K562 (cell line): ENCODE results near the gene MBNL1. TPM values are rescaled to one million over a fixed set of nuclear protein-coding genes. Genes with fewer than 3 reads are reported as not detected.
A peak's percentile ranks its signal among the peaks of the same experiment; 100 is the strongest.

Experiments used
- ARID2 ChIP-seq: fragments of 450-650 bp; IDR thresholded peaks from 2 replicates; pipeline ENCODE4 v1.6.1; 2017; ENCODE audit warnings: antibody characterized with exemption, mild to moderate bottlenecking
- ARID4B ChIP-seq: sonication (generic); formaldehyde crosslinking; IDR thresholded peaks from 2 replicates; pipeline ENCODE4 v1.8.0; 2022; ENCODE audit warnings: mild to moderate bottlenecking, missing genetic modification reagents
- EP300 ChIP-seq: IDR thresholded peaks from 2 replicates; pipeline ENCODE4 v1.6.1; 2012; ENCODE audit warnings: low read length, improper control_type of control experiment
- GABPB1 ChIP-seq: sonication (generic); formaldehyde crosslinking; IDR thresholded peaks from 2 replicates; pipeline ENCODE4 v1.8.0; 2022; ENCODE audit warnings: mild to moderate bottlenecking, missing genetic modification reagents
- MTF1 ChIP-seq: fragments of 250-450 bp; sonication (Bioruptor Pico); IDR thresholded peaks from 2 replicates; pipeline ENCODE4 v1.9.0; 2021; ENCODE audit warnings: moderate library complexity, mild to moderate bottlenecking, inconsistent platforms, borderline replicate concordance
- MYBL2 ChIP-seq, 2 experiments: fragments of 450-650 bp in 1 of 2; sonication (generic) in 1 of 2; formaldehyde crosslinking in 1 of 2; IDR thresholded peaks; 2 replicates each; pipeline versions ENCODE4 v1.6.1 to v1.8.1; 2017 to 2022; ENCODE audit warnings: borderline replicate concordance in 1 of 2, inconsistent platforms in 1 of 2, low read depth in 1 of 2, mild to moderate bottlenecking in 1 of 2, missing genetic modification reagents in 1 of 2, moderate library complexity in 1 of 2
- POLR2AphosphoS2 ChIP-seq: IDR thresholded peaks from 2 replicates; pipeline ENCODE4 v1.6.1; 2012; ENCODE audit warnings: low read length, improper control_type of control experiment
- THAP7 ChIP-seq: fragments of 250-450 bp; sonication (Bioruptor Pico); IDR thresholded peaks from 2 replicates; pipeline ENCODE4 v1.5.0; 2021
- XRCC5 ChIP-seq: fragments of 200-400 bp; formaldehyde crosslinking; IDR thresholded peaks from 2 replicates; pipeline ENCODE4 v1.6.1; 2017; ENCODE audit warnings: low read depth, mild to moderate bottlenecking, low read length
- ZNF592 ChIP-seq: fragments of 450-650 bp; IDR thresholded peaks from 2 replicates; pipeline ENCODE4 v1.6.1; 2017; ENCODE audit warnings: antibody characterized with exemption, mild to moderate bottlenecking
- polyA plus RNA-seq, 8 experiments: library from polyadenylated mRNA; depleted of rRNA in 4 of 8; stranded (reverse) in 5 of 8; unstranded in 3 of 8; fragments of >200 nt; fragmentation: Nextera tagmentation in 2 of 8; fragmentation: Illumina TruSeq in 1 of 8; extraction: Ambion mirVana in 2 of 8; extraction: Trizol in 1 of 8; gene quantifications; 2 replicates each; pipeline versions ENCODE4 v1.2.1 to v1.2.3, GENCODE V29; 2011 to 2014; ENCODE audit warnings: inconsistent platforms in 1 of 8, missing spikeins in 1 of 8
- total RNA-seq, 7 experiments: library from RNA; depleted of rRNA in 6 of 7; stranded (reverse); fragments of >200 nt in 6 of 7; fragmentation: Illumina TruSeq in 2 of 7; extraction: Trizol in 2 of 7; gene quantifications; 2 replicates each; pipeline versions ENCODE4 v1.2.1 to v1.2.3, GENCODE V29; 2011 to 2021; ENCODE audit warnings: low replicate concordance in 1 of 7

The MBNL1 gene
- total and polyA plus RNA-seq, 9 of the 15 experiments (the other 6 are each of a cell fraction or from before 2014, with no cell fraction given): 70.3 to 243 (median 220) TPM

- TF ChIP-seq ARID4B (no peak), MTF1 (CRISPR knock-in tag) (no peak), ZNF592 (peak; percentile 87), ARID2 (no peak), EP300 (peak; percentile 93; the same call in 1 of the 2 replicates), THAP7 (no peak), POLR2AphosphoS2 (no peak), XRCC5 (no peak), MYBL2 (IDR thresholded peaks at IDR 0.05; ENCODE audit: low read depth) (peak; percentile 58), MYBL2 (CRISPR knock-in tag; IDR thresholded peaks at IDR 0.05; ENCODE audit: borderline replicate concordance) (no peak), GABPB1 (CRISPR knock-in tag) (no peak)
Observed at GRCh38 chr3:152330559-152330958, 61.8 kb downstream of the MBNL1 start (continued).
